C4-2B (cell line): ENCODE measurements around the gene CFTR.

Experiments
- ZFX ChIP-seq: fragments of 450-650 bp; IDR thresholded peaks from 2 replicates; pipeline ENCODE4 v1.6.1; 2017
- TF ChIP-seq, protein P1 (sequence below): fragments of 450-650 bp; conservative IDR thresholded peaks from 2 replicates; pipeline ENCODE4 v1.5.1; 2017; ENCODE audit warnings: mild to moderate bottlenecking

- TF ChIP-seq, protein P1, sequence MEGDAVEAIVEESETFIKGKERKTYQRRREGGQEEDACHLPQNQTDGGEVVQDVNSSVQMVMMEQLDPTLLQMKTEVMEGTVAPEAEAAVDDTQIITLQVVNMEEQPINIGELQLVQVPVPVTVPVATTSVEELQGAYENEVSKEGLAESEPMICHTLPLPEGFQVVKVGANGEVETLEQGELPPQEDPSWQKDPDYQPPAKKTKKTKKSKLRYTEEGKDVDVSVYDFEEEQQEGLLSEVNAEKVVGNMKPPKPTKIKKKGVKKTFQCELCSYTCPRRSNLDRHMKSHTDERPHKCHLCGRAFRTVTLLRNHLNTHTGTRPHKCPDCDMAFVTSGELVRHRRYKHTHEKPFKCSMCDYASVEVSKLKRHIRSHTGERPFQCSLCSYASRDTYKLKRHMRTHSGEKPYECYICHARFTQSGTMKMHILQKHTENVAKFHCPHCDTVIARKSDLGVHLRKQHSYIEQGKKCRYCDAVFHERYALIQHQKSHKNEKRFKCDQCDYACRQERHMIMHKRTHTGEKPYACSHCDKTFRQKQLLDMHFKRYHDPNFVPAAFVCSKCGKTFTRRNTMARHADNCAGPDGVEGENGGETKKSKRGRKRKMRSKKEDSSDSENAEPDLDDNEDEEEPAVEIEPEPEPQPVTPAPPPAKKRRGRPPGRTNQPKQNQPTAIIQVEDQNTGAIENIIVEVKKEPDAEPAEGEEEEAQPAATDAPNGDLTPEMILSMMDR = no peak
- TF ChIP-seq ZFX = no peak
These were observed 199.3 kb downstream of the CFTR start for GRCh38 chr7:117679120-117679519.
